IMR-90 (cell line): ENCODE measurements around the gene PHF21B. TPM values are rescaled to one million over a fixed set of nuclear protein-coding genes. Genes with fewer than 3 reads are reported as not detected.

Experiments
- ATAC-seq: fragments of 200-7000 bp; cut with Tn5 transposase; 2 replicates; pipeline ENCODE4 v1.9.1; 2020; ENCODE audit warnings: low read depth, mild to moderate bottlenecking, moderate library complexity
- BruUV-seq: library from RNA; stranded (reverse); fragments of 400-500 nt; replicated peaks from 2 replicates; lab custom pipeline; 2021; lab: Mats Ljungman, UMichigan
- CTCF ChIA-PET: fragments of 300-600 bp; formaldehyde crosslinking; extraction: SDS; loops from one replicate; lab custom pipeline; 2021; ENCODE audit warnings: antibody characterized with exemption; lab: Yijun Ruan, JAX
- POLR2A ChIA-PET: fragments of 300-600 bp; sonication (Branson Sonifier 250); formaldehyde crosslinking; loops from one replicate; lab custom pipeline; 2022; ENCODE audit warnings: antibody characterized with exemption; ENCODE audit not compliant: unreplicated experiment; lab: Charles Lee
- DNase-seq: peaks from one replicate; pipeline ENCODE4 v3.0.0; 2013
- H2AFZ ChIP-seq: replicated peaks from 2 replicates; pipeline ENCODE3; 2013; ENCODE audit warnings: low read length, mild to moderate bottlenecking; ENCODE audit not compliant: poor library complexity
- H2AK5ac ChIP-seq: 2 replicates; pipeline ENCODE4 v1.6.1; 2013; ENCODE audit warnings: low read depth, low read length, inconsistent platforms
- H2AK9ac ChIP-seq: replicated peaks from 2 replicates; pipeline ENCODE3; 2013; ENCODE audit warnings: mild to moderate bottlenecking, low read depth, low read length, moderate library complexity; ENCODE audit not compliant: poor library complexity
- H2BK120ac ChIP-seq: 2 replicates; pipeline ENCODE4 v1.6.1; 2013; ENCODE audit warnings: low read depth, low read length, inconsistent platforms
- H2BK15ac ChIP-seq: 3 replicates; pipeline ENCODE4 v1.6.1; 2013; ENCODE audit warnings: low read depth, low read length, inconsistent platforms
- H2BK20ac ChIP-seq: 2 replicates; pipeline ENCODE4 v1.6.1; 2013; ENCODE audit warnings: low read depth, mild to moderate bottlenecking, inconsistent platforms, low read length, moderate library complexity
- H2BK5ac ChIP-seq: 2 replicates; pipeline ENCODE4 v1.6.1; 2013; ENCODE audit warnings: mild to moderate bottlenecking, low read depth, low read length, inconsistent platforms; ENCODE audit not compliant: poor library complexity, severe bottlenecking
- H3K14ac ChIP-seq: replicated peaks from 2 replicates; pipeline ENCODE4 v1.6.1; 2013; ENCODE audit warnings: low read depth, low read length, inconsistent platforms
- H3K18ac ChIP-seq: 2 replicates; pipeline ENCODE4 v1.6.1; 2013; ENCODE audit warnings: low read depth, low read length, control low read depth
- H3K23ac ChIP-seq: 2 replicates; pipeline ENCODE4 v1.6.1; 2013; ENCODE audit warnings: low read depth, low read length, inconsistent platforms
- H3K27ac ChIP-seq: 2 replicates; pipeline ENCODE4 v1.5.1; 2013; ENCODE audit warnings: mild to moderate bottlenecking, control low read depth, low read length; ENCODE audit not compliant: insufficient read depth
- H3K27me3 ChIP-seq: 2 replicates; pipeline ENCODE4 v1.6.1; 2013; ENCODE audit warnings: low read length; ENCODE audit not compliant: control insufficient read depth, insufficient read depth
- H3K36me3 ChIP-seq: 2 replicates; pipeline ENCODE4 v1.6.1; 2013; ENCODE audit warnings: low read length, mixed read lengths; ENCODE audit not compliant: control insufficient read depth, insufficient read depth
- H3K4ac ChIP-seq: 2 replicates; pipeline ENCODE4 v1.6.1; 2013; ENCODE audit warnings: low read depth, low read length, inconsistent platforms
- H3K4me1 ChIP-seq: 2 replicates; pipeline ENCODE4 v1.6.1; 2013; ENCODE audit warnings: low read length, mixed read lengths; ENCODE audit not compliant: control insufficient read depth, insufficient read depth
- H3K4me2 ChIP-seq: 2 replicates; pipeline ENCODE4 v1.6.1; 2013; ENCODE audit warnings: low read depth, mild to moderate bottlenecking, control low read depth, low read length, moderate library complexity
- H3K4me3 ChIP-seq: 2 replicates; pipeline ENCODE4 v1.5.1; 2013; ENCODE audit warnings: low read depth, mild to moderate bottlenecking, control low read depth, low read length, moderate library complexity; ENCODE audit not compliant: insufficient read depth
- H3K56ac ChIP-seq: 2 replicates; pipeline ENCODE4 v1.6.1; 2013; ENCODE audit warnings: low read length, inconsistent platforms; ENCODE audit not compliant: insufficient read depth; ENCODE audit errors: extremely low read depth
- H3K79me1 ChIP-seq, 2 experiments: 2 replicates each; pipeline ENCODE4 v1.6.1; 2013; ENCODE audit warnings: low read length in 2 of 2, inconsistent platforms in 1 of 2, low read depth in 1 of 2
- H3K9ac ChIP-seq: 2 replicates; pipeline ENCODE4 v1.6.1; 2013; ENCODE audit warnings: low read depth, low read length, control low read depth
- H3K9me1 ChIP-seq: 2 replicates; pipeline ENCODE4 v1.6.1; 2013; ENCODE audit warnings: low read length, inconsistent platforms; ENCODE audit not compliant: insufficient read depth
- H3K9me3 ChIP-seq: 2 replicates; pipeline ENCODE4 v1.6.1; 2013; ENCODE audit warnings: low read length; ENCODE audit not compliant: control insufficient read depth, insufficient read depth
- H4K20me1 ChIP-seq: 2 replicates; pipeline ENCODE4 v1.6.1; 2013; ENCODE audit warnings: low read length, inconsistent platforms; ENCODE audit not compliant: insufficient read depth
- H4K5ac ChIP-seq: 2 replicates; pipeline ENCODE4 v1.6.1; 2013; ENCODE audit warnings: mild to moderate bottlenecking, low read depth, low read length, control low read depth
- H4K8ac ChIP-seq, 2 experiments: 2 replicates each; pipeline ENCODE4 v1.6.1; 2013; ENCODE audit warnings: low read depth in 2 of 2, low read length in 2 of 2, control low read depth in 1 of 2, inconsistent platforms in 1 of 2
- H4K91ac ChIP-seq: 2 replicates; pipeline ENCODE4 v1.6.1; 2013; ENCODE audit warnings: low read depth, low read length, inconsistent platforms; ENCODE audit not compliant: insufficient read depth
- BHLHE40 ChIP-seq: fragments of 150-350 bp; IDR thresholded peaks from 2 replicates; pipeline ENCODE4 v1.6.1; 2016; ENCODE audit warnings: mild to moderate bottlenecking, low read depth, low read length
- CHD1 ChIP-seq: IDR thresholded peaks from 2 replicates; pipeline ENCODE4 v1.6.1; 2012; ENCODE audit warnings: low read depth, low read length, improper control_type of control experiment
- FOS ChIP-seq: fragments of 150-350 bp; IDR thresholded peaks from 2 replicates; pipeline ENCODE4 v1.6.1; 2016; ENCODE audit warnings: low read depth, low read length
- MAFK ChIP-seq: IDR thresholded peaks from 2 replicates; pipeline ENCODE4 v1.6.1; 2012; ENCODE audit warnings: low read depth, low read length, improper control_type of control experiment
- MAZ ChIP-seq: IDR thresholded peaks from 2 replicates; pipeline ENCODE4 v1.6.1; 2012; ENCODE audit warnings: low read depth, mild to moderate bottlenecking, low read length, improper control_type of control experiment, moderate library complexity, borderline replicate concordance
- MXI1 ChIP-seq: IDR thresholded peaks from 2 replicates; pipeline ENCODE4 v1.6.1; 2012; ENCODE audit warnings: low read depth, mild to moderate bottlenecking, low read length, moderate library complexity, borderline replicate concordance
- POLR2A ChIP-seq: IDR thresholded peaks from 2 replicates; pipeline ENCODE4 v1.6.1; 2012; ENCODE audit warnings: mild to moderate bottlenecking, low read depth, low read length
- RAD21 ChIP-seq: IDR thresholded peaks from 2 replicates; pipeline ENCODE4 v1.6.1; 2012; ENCODE audit warnings: low read length, improper control_type of control experiment
- RCOR1 ChIP-seq: IDR thresholded peaks from 2 replicates; pipeline ENCODE4 v1.6.1; 2012; ENCODE audit warnings: mild to moderate bottlenecking, low read length, improper control_type of control experiment; ENCODE audit not compliant: insufficient replicate concordance
- SMC3 ChIP-seq: fragments of 150-350 bp; IDR thresholded peaks from 2 replicates; pipeline ENCODE4 v1.6.1; 2016; ENCODE audit warnings: low read depth, mild to moderate bottlenecking, antibody characterized with exemption, low read length, moderate library complexity
- WGBS, 2 experiments: methylation state at CpG; one replicate each; pipeline versions ENCODE4 v1.1.5 to v1.1.7; 2013; ENCODE audit warnings: missing lambda C conversion rate in 2 of 2; ENCODE audit not compliant: insufficient read length in 1 of 2; ENCODE audit errors: extremely low coverage in 2 of 2; 5-methylcytosine and 5-hydroxymethylcytosine counted together
- dilution Hi-C: fragments of 300-500 bp; cut with HindIII; formaldehyde crosslinking; loops from one replicate; pipeline ENCODE4 v1.14.3; 2018; ENCODE audit warnings: low sequenced_read_pairs; ENCODE audit not compliant: unreplicated experiment
- in situ Hi-C: fragments of 300-500 bp; cut with MboI; formaldehyde crosslinking; loops from 3 replicates; pipeline ENCODE4 v1.14.3; 2019; ENCODE audit warnings: low sequenced_read_pairs, inconsistent platforms, mixed read lengths
- intact Hi-C: fragments of 100-400 bp; cut with micrococcal nuclease; formaldehyde crosslinking; loops from 2 replicates; pipeline ENCODE4 v1.10.0; 2022
- polyA plus RNA-seq, 3 experiments: library from polyadenylated mRNA; depleted of rRNA; stranded (reverse); fragments of >200 nt; gene quantifications; 2 replicates each; pipeline ENCODE4 v1.2.3, GENCODE V29; 2012; ENCODE audit warnings: low replicate concordance in 1 of 3
- total RNA-seq: library from RNA; depleted of rRNA; stranded (reverse); fragments of >200 nt; gene quantifications from 2 replicates; pipeline ENCODE4 v1.2.3, GENCODE V29; 2012
- TF ChIP-seq, protein P1 (sequence below): conservative IDR thresholded peaks from 2 replicates; pipeline ENCODE4 v1.5.1; 2012; ENCODE audit warnings: mild to moderate bottlenecking, low read depth, low read length, improper control_type of control experiment

PHF21B gene
- total and polyA plus RNA-seq, 2 of the 4 experiments (the other 2 are of a cell fraction), result 0.02 TPM; not detected in 1

- no peaks in the 10 kb centered on the region for H4K20me1 ChIP-seq
- 91% methylated on average over 6 of the region's 12 CpGs; no CpG with 5 or more reads in 1 of the 2 experiments for WGBS, 2 experiments
- no peak overlapping the region for H4K5ac ChIP-seq
- POLR2A ChIA-PET, result no interaction called here
- H3K4ac ChIP-seq, result no peak overlapping the region
- H3K56ac ChIP-seq, result no peak overlapping the region
- H3K36me3 ChIP-seq, result no peaks in the 10 kb centered on the region
- no peak overlapping the region for H2AK5ac ChIP-seq
- intact Hi-C loops (no loop called here), in situ Hi-C loops (no loop called here), dilution Hi-C loops (no loop called here)
- H3K4me1 ChIP-seq, result no peaks in the 10 kb centered on the region
- no peak overlapping the region for H4K8ac ChIP-seq
- no peak overlapping the region for H3K18ac ChIP-seq
- H3K14ac ChIP-seq, result no peak overlapping the region
- no peak overlapping the region for H3K4me3 ChIP-seq
- no peak overlapping the region for H2BK15ac ChIP-seq
- H3K9me3 ChIP-seq, result no peaks in the 10 kb centered on the region
- ATAC-seq (no peak), DNase-seq (no peak)
- TF ChIP-seq FOS (no peak), CHD1 (no peak), MAFK (no peak), BHLHE40 (no peak), RAD21 (no peak), MXI1 (no peak), RCOR1 (no peak), POLR2A (no peak), MAZ (no peak), SMC3 (no peak)
- TF ChIP-seq, protein P1, sequence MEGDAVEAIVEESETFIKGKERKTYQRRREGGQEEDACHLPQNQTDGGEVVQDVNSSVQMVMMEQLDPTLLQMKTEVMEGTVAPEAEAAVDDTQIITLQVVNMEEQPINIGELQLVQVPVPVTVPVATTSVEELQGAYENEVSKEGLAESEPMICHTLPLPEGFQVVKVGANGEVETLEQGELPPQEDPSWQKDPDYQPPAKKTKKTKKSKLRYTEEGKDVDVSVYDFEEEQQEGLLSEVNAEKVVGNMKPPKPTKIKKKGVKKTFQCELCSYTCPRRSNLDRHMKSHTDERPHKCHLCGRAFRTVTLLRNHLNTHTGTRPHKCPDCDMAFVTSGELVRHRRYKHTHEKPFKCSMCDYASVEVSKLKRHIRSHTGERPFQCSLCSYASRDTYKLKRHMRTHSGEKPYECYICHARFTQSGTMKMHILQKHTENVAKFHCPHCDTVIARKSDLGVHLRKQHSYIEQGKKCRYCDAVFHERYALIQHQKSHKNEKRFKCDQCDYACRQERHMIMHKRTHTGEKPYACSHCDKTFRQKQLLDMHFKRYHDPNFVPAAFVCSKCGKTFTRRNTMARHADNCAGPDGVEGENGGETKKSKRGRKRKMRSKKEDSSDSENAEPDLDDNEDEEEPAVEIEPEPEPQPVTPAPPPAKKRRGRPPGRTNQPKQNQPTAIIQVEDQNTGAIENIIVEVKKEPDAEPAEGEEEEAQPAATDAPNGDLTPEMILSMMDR, result no peak
- no peaks in the 10 kb centered on the region for H3K79me1 ChIP-seq
- no peak overlapping the region for H3K23ac ChIP-seq
- no peak overlapping the region for H2BK5ac ChIP-seq
- no peak overlapping the region for H3K27ac ChIP-seq
- no TSS peak for BruUV-seq
- H3K27me3 ChIP-seq, result peaks cover 3% of the 10 kb centered on the region; the same call in 1 of the 2 replicates
- H3K9me1 ChIP-seq, result no peaks in the 10 kb centered on the region
- no peak overlapping the region for H2AFZ ChIP-seq
- no peak overlapping the region for H3K4me2 ChIP-seq
- H2BK120ac ChIP-seq, result no peak overlapping the region
- CTCF ChIA-PET, result no interaction called here
- no peak overlapping the region for H3K9ac ChIP-seq
- no peak overlapping the region for H2BK20ac ChIP-seq
- H4K91ac ChIP-seq, result no peak overlapping the region
- no peak overlapping the region for H2AK9ac ChIP-seq
These were observed 115.5 kb downstream of the PHF21B start for GRCh38 chr22:44894321-44894720.
